ENCODE data around the gene SYNE1. TPM values are rescaled to one million over a fixed set of nuclear protein-coding genes. Genes with fewer than 3 reads are reported as not detected.

SYNE1 gene
- total RNA-seq, 1 experiment from 2014 or later: 3.0 TPM

DNA sequence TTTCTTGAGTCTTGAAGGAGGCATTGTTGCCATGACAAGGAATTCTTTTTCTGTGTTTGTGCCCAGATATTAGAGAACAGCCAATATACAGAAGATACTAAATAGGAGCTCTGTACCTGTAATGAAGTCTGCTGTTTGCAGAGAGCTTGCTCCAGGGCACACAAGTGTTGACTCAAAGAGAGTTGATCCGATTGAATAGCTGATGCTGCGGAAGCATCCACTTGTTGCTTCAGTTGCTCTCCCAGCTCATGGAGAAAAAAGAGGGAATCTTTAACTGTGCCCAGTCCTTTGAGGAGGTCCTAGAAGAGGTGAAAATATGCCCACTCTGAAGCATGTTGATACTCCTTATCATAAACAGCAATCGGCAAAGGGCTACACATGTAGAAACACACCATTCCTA lies 418.3 kb downstream of the SYNE1 start:
- Histone ChIP-seq H3K18ac (ENCODE audit: insufficient read length, low read depth, low read length) (no peak overlapping the region), H2BK12ac (ENCODE audit: insufficient read length, low read depth, low read length) (no peak overlapping the region), H3K56ac (ENCODE audit: insufficient read length, low read depth, low read length) (no peak overlapping the region), H3K9ac (ENCODE audit: extremely low read depth, insufficient read length, low read length) (no peak overlapping the region), H3K27me3 (ENCODE audit: insufficient read depth, low read length) (no peaks in the 10 kb centered on the region), H3K4me2 (ENCODE audit: insufficient read depth, insufficient read length, low read length) (no peak overlapping the region), H4K91ac (ENCODE audit: insufficient read length, low read depth, low read length) (no peak overlapping the region), H3K79me2 (ENCODE audit: insufficient read depth, low read length) (no peaks in the 10 kb centered on the region), H3K27ac (ENCODE audit: insufficient read length, low read depth, low read length) (no peak overlapping the region), H2BK15ac (ENCODE audit: low read depth, low read length) (no peak overlapping the region), H4K5ac (ENCODE audit: insufficient read length, low read depth, low read length) (no peak overlapping the region), H3K23ac (ENCODE audit: insufficient read length, low read depth, low read length) (no peak overlapping the region), H3T11ph (ENCODE audit: low read length) (no peak overlapping the region), H2BK120ac (ENCODE audit: low read depth, low read length, poor library complexity, severe bottlenecking) (no peak overlapping the region), H2BK20ac (ENCODE audit: low read depth, low read length, poor library complexity, severe bottlenecking) (no peak overlapping the region), H4K8ac (replicated peaks; ENCODE audit: insufficient read length, low read depth, low read length) (no peak overlapping the region), H4K20me1 (ENCODE audit: control insufficient read depth, insufficient read depth, insufficient read length) (no peaks in the 10 kb centered on the region), H3K23me2 (ENCODE audit: insufficient read length, low read depth, low read length, poor library complexity, severe bottlenecking) (no peaks in the 10 kb centered on the region), H2AK5ac (ENCODE audit: insufficient read length, low read length) (no peak overlapping the region), H3K4me1 (ENCODE audit: insufficient read depth, low read length) (no peaks in the 10 kb centered on the region; the same call in 1 of the 2 replicates), H3K79me1 (ENCODE audit: insufficient read depth, low read depth, low read length, poor library complexity, severe bottlenecking) (no peaks in the 10 kb centered on the region), H3K9me3 (ENCODE audit: control insufficient read depth, low read depth, low read length) (peaks cover 5% of the 10 kb centered on the region), H3K4ac (ENCODE audit: low read depth, low read length) (no peak overlapping the region), H2AFZ (ENCODE audit: low read length) (no peak overlapping the region), H2BK5ac (ENCODE audit: insufficient read length, low read length) (no peak overlapping the region), H3K14ac (ENCODE audit: insufficient read depth, low read length) (no peak overlapping the region)
- H3K4me1 Mint-ChIP-seq: peaks cover 6 to 8% of the 10 kb centered on the region in 2 experiments
- TF ChIP-seq, protein P1, sequence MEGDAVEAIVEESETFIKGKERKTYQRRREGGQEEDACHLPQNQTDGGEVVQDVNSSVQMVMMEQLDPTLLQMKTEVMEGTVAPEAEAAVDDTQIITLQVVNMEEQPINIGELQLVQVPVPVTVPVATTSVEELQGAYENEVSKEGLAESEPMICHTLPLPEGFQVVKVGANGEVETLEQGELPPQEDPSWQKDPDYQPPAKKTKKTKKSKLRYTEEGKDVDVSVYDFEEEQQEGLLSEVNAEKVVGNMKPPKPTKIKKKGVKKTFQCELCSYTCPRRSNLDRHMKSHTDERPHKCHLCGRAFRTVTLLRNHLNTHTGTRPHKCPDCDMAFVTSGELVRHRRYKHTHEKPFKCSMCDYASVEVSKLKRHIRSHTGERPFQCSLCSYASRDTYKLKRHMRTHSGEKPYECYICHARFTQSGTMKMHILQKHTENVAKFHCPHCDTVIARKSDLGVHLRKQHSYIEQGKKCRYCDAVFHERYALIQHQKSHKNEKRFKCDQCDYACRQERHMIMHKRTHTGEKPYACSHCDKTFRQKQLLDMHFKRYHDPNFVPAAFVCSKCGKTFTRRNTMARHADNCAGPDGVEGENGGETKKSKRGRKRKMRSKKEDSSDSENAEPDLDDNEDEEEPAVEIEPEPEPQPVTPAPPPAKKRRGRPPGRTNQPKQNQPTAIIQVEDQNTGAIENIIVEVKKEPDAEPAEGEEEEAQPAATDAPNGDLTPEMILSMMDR (conservative IDR thresholded peaks at IDR 0.05): no peak
- no peaks in the 10 kb centered on the region for H3K27me3 Mint-ChIP-seq (ENCODE audit: low read depth)
- peaks cover 11 to 12% of the 10 kb centered on the region in 2 experiments; a peak in 4 of 5 replicates for H3K9me3 Mint-ChIP-seq
- H3K36me3 Mint-ChIP-seq (ENCODE audit: insufficient read depth in 1 of 3, low read depth in 3 of 3): peaks cover 7 to 23% (median 14%) of the 10 kb centered on the region in 3 experiments
- DNase-seq: no peak
- no peak overlapping the region for H3K4me3 Mint-ChIP-seq
- WGBS (ENCODE audit: extremely low coverage, insufficient read length, low lambda C conversion rate): no CpG with 5 or more reads among the region's 3 CpGs
- no peak overlapping the region for H3K27ac Mint-ChIP-seq
